ENCODE data around the gene KATNAL2.

DNA sequence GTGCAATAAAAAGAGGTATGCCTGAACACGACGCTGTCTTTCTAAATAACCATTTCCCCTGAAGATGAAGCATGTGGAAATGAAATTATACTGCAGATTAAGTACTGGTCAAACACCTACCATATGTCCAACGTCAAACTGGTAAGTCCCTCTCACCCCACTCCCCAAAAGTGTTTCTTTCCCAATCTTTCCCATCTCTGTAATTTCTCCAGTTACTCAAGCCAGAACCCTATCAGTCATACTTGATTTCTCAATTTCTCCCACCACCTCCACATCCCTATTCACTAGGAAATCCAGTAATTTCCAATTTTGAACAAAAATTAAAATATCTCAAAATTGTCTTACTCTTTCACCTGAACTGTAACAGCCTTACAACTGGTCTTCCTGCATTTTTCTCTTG lies 203.7 kb downstream of the KATNAL2 start:
- TF ChIP-seq POLR2A (IDR thresholded peaks at IDR 0.05; ENCODE audit: low read depth, low read length) (no peak), TAF1 (IDR thresholded peaks at IDR 0.05; ENCODE audit: low read depth, low read length) (no peak), POLR2AphosphoS5 (IDR thresholded peaks at IDR 0.05; ENCODE audit: low read depth, low read length) (no peak), POU2F2 (IDR thresholded peaks at IDR 0.05; ENCODE audit: low read depth, low read length) (no peak), PAX5 (IDR thresholded peaks at IDR 0.05; ENCODE audit: insufficient read depth, low read length, severe bottlenecking) (no peak)
